K562 (cell line): ENCODE data around the gene ELP5. TPM values are rescaled to one million over a fixed set of nuclear protein-coding genes. Genes with fewer than 3 reads are reported as not detected.

ENCODE experiments used
- ARID2 ChIP-seq: fragments of 450-650 bp; IDR thresholded peaks from 2 replicates; pipeline ENCODE4 v1.6.1; 2017; ENCODE audit warnings: antibody characterized with exemption, mild to moderate bottlenecking
- CCAR2 ChIP-seq: fragments of 200-400 bp; formaldehyde crosslinking; IDR thresholded peaks from 2 replicates; pipeline ENCODE4 v1.6.1; 2017; ENCODE audit warnings: mild to moderate bottlenecking, low read depth, low read length
- CUX1 ChIP-seq: fragments of 200-800 bp; sonication (Bioruptor generic); IDR thresholded peaks from 2 replicates; pipeline ENCODE4 v1.6.1; 2016; ENCODE audit warnings: missing genetic modification characterization, missing compliant biosample characterization
- HNRNPLL ChIP-seq: fragments of 200-400 bp; formaldehyde crosslinking; IDR thresholded peaks from 2 replicates; pipeline ENCODE4 v1.6.1; 2017; ENCODE audit warnings: low read length, low read depth, mild to moderate bottlenecking; ENCODE audit not compliant: poor library complexity, severe bottlenecking
- MEIS2 ChIP-seq: fragments of 450-650 bp; IDR thresholded peaks from 2 replicates; pipeline ENCODE4 v1.6.1; 2014; ENCODE audit warnings: mild to moderate bottlenecking; ENCODE audit not compliant: partially characterized antibody
- NR2C2 ChIP-seq, 2 experiments: fragments of 200-800 bp in 1 of 2; sonication (Bioruptor generic) in 1 of 2; sonication (generic) in 1 of 2; formaldehyde crosslinking in 1 of 2; IDR thresholded peaks; 2 replicates each; pipeline versions ENCODE4 v1.6.1 to v1.8.0; 2016 to 2022; ENCODE audit warnings: mild to moderate bottlenecking in 1 of 2, missing compliant biosample characterization in 1 of 2, missing genetic modification characterization in 1 of 2, missing genetic modification reagents in 1 of 2
- POLR2AphosphoS5 ChIP-seq: IDR thresholded peaks from 2 replicates; pipeline ENCODE4 v1.6.1; 2011; ENCODE audit warnings: mild to moderate bottlenecking, low read depth, low read length, moderate library complexity; ENCODE audit not compliant: control insufficient read depth, insufficient read depth
- POLR2B ChIP-seq: fragments of 450-650 bp; IDR thresholded peaks from 2 replicates; pipeline ENCODE4 v1.6.1; 2018; ENCODE audit warnings: low read depth; ENCODE audit not compliant: partially characterized antibody
- PTRF ChIP-seq: fragments of 450-650 bp; IDR thresholded peaks from 2 replicates; pipeline ENCODE4 v1.6.1; 2016; ENCODE audit warnings: mild to moderate bottlenecking, missing genetic modification characterization, missing compliant biosample characterization
- SP1 ChIP-seq: sonication (generic); formaldehyde crosslinking; IDR thresholded peaks from 2 replicates; pipeline ENCODE4 v1.8.1; 2022; ENCODE audit warnings: mild to moderate bottlenecking, missing genetic modification reagents
- SREBF1 ChIP-seq: fragments of 150-350 bp; IDR thresholded peaks from 2 replicates; pipeline ENCODE4 v1.6.1; 2014; ENCODE audit warnings: antibody characterized with exemption, low read depth, low read length, borderline replicate concordance
- TCFL5 ChIP-seq: fragments of 250-450 bp; sonication (Bioruptor Pico); conservative IDR thresholded peaks from 2 replicates; pipeline ENCODE4 v1.6.1; 2021; ENCODE audit warnings: mild to moderate bottlenecking, moderate library complexity, matching md5 sums
- TEAD2 ChIP-seq: fragments of 450-650 bp; IDR thresholded peaks from 2 replicates; pipeline ENCODE4 v1.6.1; 2016; ENCODE audit warnings: missing genetic modification characterization, control low read depth, missing compliant biosample characterization
- USF2 ChIP-seq: sonication (generic); formaldehyde crosslinking; IDR thresholded peaks from 2 replicates; pipeline ENCODE4 v1.5.0; 2020; ENCODE audit warnings: missing genetic modification reagents
- ZBTB17 ChIP-seq: fragments of 450-650 bp; formaldehyde crosslinking; IDR thresholded peaks from 2 replicates; pipeline ENCODE4 v1.4.0; 2020; ENCODE audit warnings: mild to moderate bottlenecking
- ZNF197 ChIP-seq: fragments of 200-800 bp; sonication (Bioruptor generic); IDR thresholded peaks from 2 replicates; pipeline ENCODE4 v1.6.1; 2016; ENCODE audit warnings: low read depth, missing genetic modification characterization, missing compliant biosample characterization
- ZNF408 ChIP-seq: fragments of 250-450 bp; sonication (Bioruptor Pico); IDR thresholded peaks from 2 replicates; pipeline ENCODE4 v1.4.0; 2020; ENCODE audit warnings: low read depth, mild to moderate bottlenecking, moderate library complexity
- ZNF445 ChIP-seq: fragments of 250-450 bp; sonication (Bioruptor Pico); IDR thresholded peaks from 2 replicates; pipeline ENCODE4 v1.4.0; 2020; ENCODE audit warnings: low read depth, mild to moderate bottlenecking, moderate library complexity
- ZNF449 ChIP-seq: fragments of 250-450 bp; sonication (Bioruptor Pico); IDR thresholded peaks from 2 replicates; pipeline ENCODE4 v1.8.0; 2022; ENCODE audit warnings: moderate library complexity, mild to moderate bottlenecking, inconsistent platforms
- ZNF57 ChIP-seq: fragments of 450-650 bp; formaldehyde crosslinking; IDR thresholded peaks from 2 replicates; pipeline ENCODE4 v1.4.0; 2020; ENCODE audit warnings: mild to moderate bottlenecking, moderate library complexity
- ZNF586 ChIP-seq: fragments of 450-650 bp; formaldehyde crosslinking; conservative IDR thresholded peaks from 2 replicates; pipeline ENCODE4 v1.4.0; 2020; ENCODE audit warnings: mild to moderate bottlenecking, moderate library complexity
- polyA plus RNA-seq, 8 experiments: library from polyadenylated mRNA; depleted of rRNA in 4 of 8; stranded (reverse) in 5 of 8; unstranded in 3 of 8; fragments of >200 nt; fragmentation: Nextera tagmentation in 2 of 8; fragmentation: Illumina TruSeq in 1 of 8; extraction: Ambion mirVana in 2 of 8; extraction: Trizol in 1 of 8; gene quantifications; 2 replicates each; pipeline versions ENCODE4 v1.2.1 to v1.2.3, GENCODE V29; 2011 to 2014; ENCODE audit warnings: inconsistent platforms in 1 of 8, missing spikeins in 1 of 8
- total RNA-seq, 7 experiments: library from RNA; depleted of rRNA in 6 of 7; stranded (reverse); fragments of >200 nt in 6 of 7; fragmentation: Illumina TruSeq in 2 of 7; extraction: Trizol in 2 of 7; gene quantifications; 2 replicates each; pipeline versions ENCODE4 v1.2.1 to v1.2.3, GENCODE V29; 2011 to 2021; ENCODE audit warnings: low replicate concordance in 1 of 7

The ELP5 gene
- total and polyA plus RNA-seq, 9 of the 15 experiments (the other 6 are each of a cell fraction or from before 2014, with no cell fraction given) = 25.7 to 77.9 (median 52.9) TPM

GRCh38 chr17:7242717-7243452 lies 9.1 kb upstream of the ELP5 start (continued):
- TF ChIP-seq ZNF449 (CRISPR knock-in tag) = no peak
- no peak for TF ChIP-seq ZNF445 (CRISPR knock-in tag)
- no peak for TF ChIP-seq ZNF408 (CRISPR knock-in tag)
- TF ChIP-seq NR2C2 (CRISPR knock-in tag; IDR thresholded peaks at IDR 0.05) = no peak
- TF ChIP-seq NR2C2 (tag; IDR thresholded peaks at IDR 0.05) = peak; percentile 67; the same call in 1 of the 2 replicates
- no peak for TF ChIP-seq ZNF197 (CRISPR knock-in tag)
- no peak for TF ChIP-seq CUX1 (CRISPR knock-in tag)
- TF ChIP-seq POLR2B = peak; percentile 79
- TF ChIP-seq CCAR2 = no peak
- no peak for TF ChIP-seq PTRF
- TF ChIP-seq HNRNPLL = peak; percentile 97
- TF ChIP-seq ZBTB17 (CRISPR knock-in tag) = 0 out of 2 replicates have a peak, but pooled peaks have one; percentile 25
- no peak for TF ChIP-seq TCFL5 (CRISPR knock-in tag)
- TF ChIP-seq MEIS2 = no peak
- TF ChIP-seq ARID2 = no peak
- TF ChIP-seq SP1 (CRISPR knock-in tag) = peak; percentile 87
- TF ChIP-seq TEAD2 (tag) = no peak
- no peak for TF ChIP-seq SREBF1
- TF ChIP-seq POLR2AphosphoS5 = peak; percentile 66; the same call in 1 of the 2 replicates
- no peak for TF ChIP-seq ZNF586 (CRISPR knock-in tag)
- peak; percentile 98 for TF ChIP-seq USF2 (CRISPR knock-in tag)
- no peak for TF ChIP-seq ZNF57
